Omental fat pad (tissue), 4 donors: Measurements from ENCODE around the gene U2AF1L4. TPM values are rescaled to one million over a fixed set of nuclear protein-coding genes. Genes with fewer than 3 reads are reported as not detected.
A peak's percentile ranks its signal among the peaks of the same experiment; 100 is the strongest.

Source experiments
- ATAC-seq: fragments of 150-250 bp; one replicate; pipeline ENCODE4 v1.9.1; 2016; ENCODE audit warnings: mild to moderate bottlenecking, moderate library complexity; ENCODE audit not compliant: low FRiP score
- DNase-seq: peaks from one replicate; pipeline ENCODE4 v3.0.0-alpha.2; 2019; ENCODE audit warnings: low spot score
- total RNA-seq, 4 donors: library from RNA; depleted of rRNA; stranded (reverse); fragments of >200 nt; gene quantifications; one replicate each; pipeline ENCODE4 v1.1.0, GENCODE V29; 2016
- TF ChIP-seq, protein P1 (sequence below), 3 donors: fragments of 450-650 bp; IDR thresholded peaks; one replicate each; pipeline ENCODE4 v1.5.1; 2016 to 2017; ENCODE audit warnings: antibody characterized with exemption in 3 of 3, mild to moderate bottlenecking in 3 of 3, moderate library complexity in 2 of 3

U2AF1L4 gene
- total RNA-seq, 4 donors from 2014 or later: 18.4 to 23.8 (median 22.9) TPM

DNA sequence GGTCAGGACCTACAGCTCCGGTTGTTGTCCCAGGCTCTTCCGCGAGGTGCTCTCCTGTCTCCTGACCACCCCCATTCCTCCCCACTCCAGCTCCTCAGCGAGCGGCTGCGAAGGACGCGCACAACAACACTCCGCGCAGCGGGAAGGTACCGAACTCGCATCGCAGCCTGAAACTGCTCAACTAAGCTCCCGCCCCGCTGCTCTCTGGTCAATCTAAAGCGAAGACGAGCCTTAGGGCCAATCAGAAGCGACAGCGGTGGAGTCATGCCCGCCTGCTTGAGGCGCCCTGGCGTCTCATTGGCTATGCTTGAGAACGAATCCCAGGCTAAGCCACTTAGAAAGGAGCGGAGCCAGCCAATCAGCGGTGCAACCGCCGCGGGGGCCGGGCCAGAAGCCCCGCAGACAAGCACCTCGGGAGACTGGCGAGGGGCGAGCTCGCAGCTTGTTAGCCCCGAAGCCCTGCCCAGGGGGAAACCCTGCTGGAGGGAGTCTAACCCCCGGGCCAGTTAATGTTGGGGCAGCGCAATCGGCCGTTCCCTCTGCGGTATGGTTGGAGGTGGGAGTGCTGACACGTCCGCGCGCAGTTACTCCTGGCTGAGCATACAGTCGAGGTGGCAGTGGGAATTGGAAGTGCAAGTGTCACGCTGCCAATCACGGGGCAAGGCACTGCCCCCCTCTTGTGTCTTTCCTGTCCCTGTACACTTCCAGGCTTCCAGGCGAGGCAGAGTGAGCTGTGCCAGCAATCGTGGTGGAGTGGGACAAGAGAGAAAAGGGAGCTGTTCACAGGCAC is 42.8 kb downstream of the U2AF1L4 start:
- TF ChIP-seq, protein P1, sequence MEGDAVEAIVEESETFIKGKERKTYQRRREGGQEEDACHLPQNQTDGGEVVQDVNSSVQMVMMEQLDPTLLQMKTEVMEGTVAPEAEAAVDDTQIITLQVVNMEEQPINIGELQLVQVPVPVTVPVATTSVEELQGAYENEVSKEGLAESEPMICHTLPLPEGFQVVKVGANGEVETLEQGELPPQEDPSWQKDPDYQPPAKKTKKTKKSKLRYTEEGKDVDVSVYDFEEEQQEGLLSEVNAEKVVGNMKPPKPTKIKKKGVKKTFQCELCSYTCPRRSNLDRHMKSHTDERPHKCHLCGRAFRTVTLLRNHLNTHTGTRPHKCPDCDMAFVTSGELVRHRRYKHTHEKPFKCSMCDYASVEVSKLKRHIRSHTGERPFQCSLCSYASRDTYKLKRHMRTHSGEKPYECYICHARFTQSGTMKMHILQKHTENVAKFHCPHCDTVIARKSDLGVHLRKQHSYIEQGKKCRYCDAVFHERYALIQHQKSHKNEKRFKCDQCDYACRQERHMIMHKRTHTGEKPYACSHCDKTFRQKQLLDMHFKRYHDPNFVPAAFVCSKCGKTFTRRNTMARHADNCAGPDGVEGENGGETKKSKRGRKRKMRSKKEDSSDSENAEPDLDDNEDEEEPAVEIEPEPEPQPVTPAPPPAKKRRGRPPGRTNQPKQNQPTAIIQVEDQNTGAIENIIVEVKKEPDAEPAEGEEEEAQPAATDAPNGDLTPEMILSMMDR (IDR thresholded peaks at IDR 0.05): no peak
- DNase-seq (peak; percentile 90), ATAC-seq (peak; percentile 100)

DNA sequence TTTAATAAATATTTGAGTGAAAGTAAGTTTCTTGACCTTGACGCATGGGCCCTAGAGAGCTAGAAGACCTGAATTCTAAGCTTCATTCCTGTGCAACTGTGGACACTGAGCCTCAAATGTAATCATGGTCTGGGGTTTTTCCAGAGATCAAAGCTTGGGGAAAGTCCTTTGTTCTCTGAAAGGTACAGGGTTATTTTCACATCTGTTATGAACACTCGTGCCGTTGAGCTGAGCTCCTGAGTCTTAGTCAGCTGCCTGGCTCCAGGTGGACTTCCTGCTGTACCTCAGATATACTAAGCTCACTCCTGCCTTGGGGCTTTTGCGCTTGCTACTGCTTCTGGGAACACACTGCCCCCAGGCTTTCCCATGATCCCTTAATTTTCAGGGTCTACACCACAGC is 48.4 kb downstream of the U2AF1L4 start:
- no peak for DNase-seq
- TF ChIP-seq, protein P1 (IDR thresholded peaks at IDR 0.05): no peak
- no peak for ATAC-seq

- DNase-seq (no peak), ATAC-seq (no peak)
- TF ChIP-seq, protein P1 (IDR thresholded peaks at IDR 0.05): no peak
Measured at GRCh38 chr19:35695895-35696422, 49.3 kb downstream of the U2AF1L4 start.

DNA sequence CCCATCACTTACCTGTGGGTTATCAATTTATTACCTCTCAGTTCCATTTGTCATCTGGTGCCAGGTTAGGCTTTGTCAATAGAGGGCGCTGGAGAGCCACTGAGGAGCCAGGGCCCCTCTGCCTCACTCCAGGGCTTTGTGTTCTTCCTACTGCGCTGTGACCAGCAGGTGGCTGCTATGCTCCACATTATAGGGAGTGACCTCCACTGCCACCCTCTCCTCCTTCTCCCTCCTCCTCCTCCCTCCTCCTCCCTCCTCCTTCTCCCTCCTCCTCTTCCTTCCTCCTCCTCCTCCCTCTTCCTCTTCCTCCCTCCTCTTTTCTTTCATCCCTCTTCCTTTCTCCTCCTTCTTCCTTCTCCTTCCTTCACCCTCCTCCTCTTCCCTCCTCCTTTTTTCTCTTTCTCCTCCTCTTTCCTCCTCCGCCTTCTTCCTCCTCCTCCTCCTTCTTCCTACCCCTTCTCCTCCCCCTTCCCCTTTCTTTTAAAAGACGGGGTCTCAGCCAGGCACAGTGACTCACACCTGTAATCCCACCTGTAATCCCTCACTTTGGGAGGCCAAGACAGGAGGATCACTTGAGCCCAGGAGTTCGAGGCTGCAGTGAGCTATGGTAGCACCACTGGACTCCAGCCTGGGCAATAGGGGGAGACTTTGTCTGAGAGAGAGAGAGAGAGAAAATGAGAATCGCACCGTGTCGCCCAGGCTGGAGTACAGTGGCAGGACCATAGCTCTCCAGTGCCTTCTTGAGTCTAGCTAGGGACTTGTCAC is 51.2 kb downstream of the U2AF1L4 start:
- ATAC-seq (peak; percentile 98), DNase-seq (peak; percentile 81)
- TF ChIP-seq, protein P1 (IDR thresholded peaks at IDR 0.05): peak in 1 of 3 donors; percentile 28

- TF ChIP-seq, protein P1 (IDR thresholded peaks at IDR 0.05): no peak
- ATAC-seq (no peak), DNase-seq (no peak)
Measured at GRCh38 chr19:35693422-35693821, 51.8 kb downstream of the U2AF1L4 start.

Other genes with a start within 250 kb of the U2AF1L4 start
- gene DMKN, start 231.8 kb downstream of the U2AF1L4 start, total RNA-seq: 10 to 100 TPM in 3 of 4 donors, 1 to 10 TPM in 1; 2.8 to 48.9 (median 33.8) TPM
- under 1 TPM in 1 of 4 donors, not detected in 3; 0.93 TPM for gene SBSN, start 217.1 kb downstream of the U2AF1L4 start, total RNA-seq
- gene GAPDHS, start 212.0 kb downstream of the U2AF1L4 start, total RNA-seq: not detected
- gene TMEM147, start 199.8 kb downstream of the U2AF1L4 start, total RNA-seq: 100 to 1,000 TPM in 1 of 4 donors, 10 to 100 TPM in 3; 67.1 to 114 (median 74.5) TPM
- not detected for gene ATP4A, start 181.8 kb downstream of the U2AF1L4 start, total RNA-seq
- not detected for gene PMIS2, start 159.2 kb downstream of the U2AF1L4 start, total RNA-seq
- gene HAUS5, start 132.7 kb downstream of the U2AF1L4 start, total RNA-seq: 1 to 10 TPM; 4.0 to 7.3 (median 5.1) TPM
- gene RBM42, start 116.4 kb downstream of the U2AF1L4 start, total RNA-seq: 10 to 100 TPM; 35.0 to 41.7 (median 39.6) TPM
- under 1 TPM in 2 of 4 donors, not detected in 2; 0.65 to 0.82 TPM for gene ETV2, start 103.7 kb downstream of the U2AF1L4 start, total RNA-seq
- gene COX6B1, start 97.1 kb downstream of the U2AF1L4 start, total RNA-seq: 100 to 1,000 TPM; 391 to 611 (median 538) TPM
- under 1 TPM in 1 of 4 donors, not detected in 3; 0.44 TPM for gene UPK1A, start 78.9 kb downstream of the U2AF1L4 start, total RNA-seq
- under 1 TPM in 2 of 4 donors, not detected in 2; 0.47 to 0.72 TPM for gene ZBTB32, start 40.9 kb downstream of the U2AF1L4 start, total RNA-seq
- 10 to 100 TPM; 11.5 to 28.7 (median 19.8) TPM for gene KMT2B, start 27.4 kb downstream of the U2AF1L4 start, total RNA-seq
- gene IGFLR1, start 3.0 kb downstream of the U2AF1L4 start, total RNA-seq: 10 to 100 TPM in 2 of 4 donors, 1 to 10 TPM in 2; 5.8 to 14.8 (median 10.1) TPM
- 10 to 100 TPM; 28.1 to 58.6 (median 37.9) TPM for gene PSENEN, start 233 bp upstream of the U2AF1L4 start, total RNA-seq
- 10 to 100 TPM; 11.3 to 18.3 (median 15.6) TPM for gene LIN37, start 3.2 kb upstream of the U2AF1L4 start, total RNA-seq
- 100 to 1,000 TPM; 107 to 203 (median 128) TPM for gene HSPB6, start 11.6 kb upstream of the U2AF1L4 start, total RNA-seq
- gene PROSER3, start 12.8 kb upstream of the U2AF1L4 start, total RNA-seq: 1 to 10 TPM; 3.7 to 7.5 (median 5.3) TPM
- 1 to 10 TPM in 3 of 4 donors, under 1 TPM in 1; 0.84 to 9.1 (median 2.5) TPM for gene ARHGAP33, start 30.1 kb upstream of the U2AF1L4 start, total RNA-seq
- gene PRODH2, start 67.4 kb upstream of the U2AF1L4 start, total RNA-seq: not detected
- 1 to 10 TPM in 1 of 4 donors, under 1 TPM in 1, not detected in 2; 0.48 to 1.5 TPM for gene NPHS1, start 107.1 kb upstream of the U2AF1L4 start, total RNA-seq
- gene KIRREL2, start 111.5 kb upstream of the U2AF1L4 start, total RNA-seq: 1 to 10 TPM in 1 of 4 donors, under 1 TPM in 2, not detected in 1; 0.25 to 1.4 (median 0.48) TPM
- gene APLP1, start 123.2 kb upstream of the U2AF1L4 start, total RNA-seq: 10 to 100 TPM in 1 of 4 donors, 1 to 10 TPM in 3; 1.1 to 10.1 (median 2.3) TPM
- 10 to 100 TPM in 3 of 4 donors, 1 to 10 TPM in 1; 7.4 to 52.7 (median 15.5) TPM for gene NFKBID, start 155.1 kb upstream of the U2AF1L4 start, total RNA-seq
- gene HCST, start 157.1 kb upstream of the U2AF1L4 start, total RNA-seq: 10 to 100 TPM in 2 of 4 donors, 1 to 10 TPM in 2; 7.6 to 57.0 (median 13.3) TPM
- gene TYROBP, start 162.9 kb upstream of the U2AF1L4 start, total RNA-seq: 100 to 1,000 TPM; 171 to 490 (median 280) TPM
- gene LRFN3, start 191.0 kb upstream of the U2AF1L4 start, total RNA-seq: 1 to 10 TPM; 3.2 to 8.7 (median 5.3) TPM
- gene SDHAF1, start 249.8 kb upstream of the U2AF1L4 start, total RNA-seq: 10 to 100 TPM; 19.0 to 53.8 (median 32.2) TPM